Caki2 (cell line): ENCODE measurements around the gene LHX2. TPM values are rescaled to one million over a fixed set of nuclear protein-coding genes. Genes with fewer than 3 reads are reported as not detected.

Experiments
- DNase-seq: peaks from one replicate; pipeline ENCODE4 v3.0.0-alpha.2; 2015; ENCODE audit warnings: low read depth
- in situ Hi-C: cut with HindIII; loops from 2 replicates; pipeline ENCODE4 v1.10.0; 2016; ENCODE audit warnings: low sequenced_read_pairs, low pct_unique_long_range_greater_than_20kb, mixed read lengths
- total RNA-seq: library from RNA; depleted of rRNA; stranded (reverse); fragments of >200 nt; shearing (Covaris generic); gene quantifications from 2 replicates; pipeline ENCODE4 v1.2.3, GENCODE V29; 2014; ENCODE audit warnings: low replicate concordance

The LHX2 gene
- total RNA-seq, 1 experiment from 2014 or later, result 17.2 TPM

GRCh38 chr9:124041817-124042116 lies 30.2 kb downstream of the LHX2 start:
- DNase-seq, result no peak
- in situ Hi-C loops, result no loop called here

GRCh38 chr9:124042201-124042721 lies 30.7 kb downstream of the LHX2 start:
- DNase-seq, result no peak
- in situ Hi-C loops, result no loop called here

GRCh38 chr9:124044448-124044847 lies 32.9 kb downstream of the LHX2 start:
- DNase-seq, result no peak
- in situ Hi-C loops, result no loop called here

- in situ Hi-C loops, result no loop called here
- DNase-seq, result no peak
Measured at GRCh38 chr9:124045076-124045829, 33.7 kb downstream of the LHX2 start.

GRCh38 chr9:124045830-124046177 lies 34.2 kb downstream of the LHX2 start:
- in situ Hi-C loops, result no loop called here
- DNase-seq, result no peak

GRCh38 chr9:124046189-124046588 lies 34.6 kb downstream of the LHX2 start:
- in situ Hi-C loops, result no loop called here
- no peak for DNase-seq

- no peak for DNase-seq
- in situ Hi-C loops, result no loop called here
Measured at GRCh38 chr9:124047251-124047672, 35.7 kb downstream of the LHX2 start.

- no peak for DNase-seq
- in situ Hi-C loops, result no loop called here
Measured at GRCh38 chr9:124050955-124051354, 39.4 kb downstream of the LHX2 start.

GRCh38 chr9:124052401-124052800 lies 40.8 kb downstream of the LHX2 start:
- in situ Hi-C loops, result no loop called here
- DNase-seq, result no peak

- peak; percentile 59 for DNase-seq
- in situ Hi-C loops, result no loop called here
Measured at GRCh38 chr9:124054582-124055227, 43.1 kb downstream of the LHX2 start.

- no peak for DNase-seq
- in situ Hi-C loops, result no loop called here
Measured at GRCh38 chr9:124060844-124061605, 49.5 kb downstream of the LHX2 start.

- no peak for DNase-seq
- in situ Hi-C loops, result no loop called here
Measured at GRCh38 chr9:124062172-124062571, 50.6 kb downstream of the LHX2 start.

GRCh38 chr9:124066783-124067577 lies 55.4 kb downstream of the LHX2 start:
- in situ Hi-C loops, result no loop called here
- DNase-seq, result no peak

- DNase-seq, result no peak
- in situ Hi-C loops, result no loop called here
Measured at GRCh38 chr9:124068251-124068650, 56.7 kb downstream of the LHX2 start.

GRCh38 chr9:124074746-124075145 lies 63.2 kb downstream of the LHX2 start:
- no peak for DNase-seq
- in situ Hi-C loops, result no loop called here

- no peak for DNase-seq
- in situ Hi-C loops, result no loop called here
Measured at GRCh38 chr9:124075761-124076160, 64.2 kb downstream of the LHX2 start.

- peak; percentile 8 for DNase-seq
Measured at GRCh38 chr9:124077915-124078572, 66.5 kb downstream of the LHX2 start.

GRCh38 chr9:124078641-124079040 lies 67.1 kb downstream of the LHX2 start:
- in situ Hi-C loops, result no loop called here
- DNase-seq, result peak; percentile 52

More at GRCh38 chr9:124077915-124078572, 66.5 kb downstream of the LHX2 start:
- in situ Hi-C loops, result no loop called here
